ENCODE data around the gene FYN.

DNA sequence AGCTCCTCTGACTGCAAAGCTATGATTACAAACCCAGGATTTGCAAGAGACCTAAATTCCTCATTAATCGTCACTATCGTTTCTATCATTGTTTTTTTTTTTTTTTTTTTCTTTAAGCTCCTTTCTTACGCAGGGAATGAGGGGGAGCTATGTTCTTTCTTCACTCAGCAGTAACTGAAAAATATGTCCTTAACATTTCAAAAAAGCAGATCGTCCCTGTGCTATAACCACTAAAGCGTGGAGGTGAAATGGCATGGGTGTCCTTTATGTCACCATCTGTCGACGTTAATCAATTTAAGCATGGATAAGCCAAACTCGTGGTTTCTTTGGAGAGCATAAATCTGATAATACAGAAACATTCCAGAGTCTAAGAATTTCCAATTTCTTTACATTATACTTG lies 199.7 kb downstream of the FYN start:
- TF ChIP-seq SPI1 (IDR thresholded peaks at IDR 0.05; ENCODE audit: low read depth, low read length), result no peak
- no peak for TF ChIP-seq POLR2AphosphoS5 (IDR thresholded peaks at IDR 0.05; ENCODE audit: low read depth, low read length)

Measured in GM12891 (cell line).